Sigmoid colon (tissue), 4 donors: ENCODE measurements around the gene NCOA7.

Source experiments
- CTCF ChIP-seq, 4 experiments: fragments of 450-650 bp in 3 of 4; fragments of 200-600 bp in 1 of 4; IDR thresholded peaks; one replicate each; pipeline ENCODE4 v1.5.1; 2016 to 2019; ENCODE audit warnings: antibody characterized with exemption in 4 of 4, mild to moderate bottlenecking in 3 of 4, moderate library complexity in 2 of 4
- POLR2A ChIP-seq, 2 donors: fragments of 450-650 bp; IDR thresholded peaks; one replicate each; pipeline ENCODE4 v1.6.1; 2016; ENCODE audit warnings: antibody characterized with exemption in 2 of 2, mild to moderate bottlenecking in 2 of 2, moderate library complexity in 2 of 2
- POLR2AphosphoS5 ChIP-seq, 4 donors: sonication (generic); formaldehyde crosslinking; IDR thresholded peaks; one replicate each; pipeline ENCODE4 v1.6.1; 2017; ENCODE audit warnings: antibody characterized with exemption in 4 of 4

GRCh38 chr6:125804264-125804663 lies 13.5 kb downstream of the NCOA7 start:
- TF ChIP-seq POLR2AphosphoS5 (IDR thresholded peaks at IDR 0.05) (no peak), CTCF (IDR thresholded peaks at IDR 0.05) (no peak), POLR2A (IDR thresholded peaks at IDR 0.05) (no peak)
